ENCODE data around the gene C20orf204. TPM values are rescaled to one million over a fixed set of nuclear protein-coding genes. Genes with fewer than 3 reads are reported as not detected.
A peak's percentile ranks its signal among the peaks of the same experiment; 100 is the strongest.

Gene C20orf204
- total and polyA plus RNA-seq, 2 of the 8 experiments (the other 6 are each of a cell fraction or from before 2014, with no cell fraction given): 0.39 to 0.52 TPM

- TF ChIP-seq ATF2 (IDR thresholded peaks at IDR 0.05; ENCODE audit: low read length) (no peak), FOSL1 (IDR thresholded peaks at IDR 0.05; ENCODE audit: insufficient read depth, low read depth, low read length) (no peak), USF2 (IDR thresholded peaks at IDR 0.05; ENCODE audit: low read length) (no peak), HDAC6 (IDR thresholded peaks at IDR 0.05; ENCODE audit: low read depth, low read length) (no peak), CTCF (IDR thresholded peaks at IDR 0.05; ENCODE audit: control extremely low read depth in 1 of 3, insufficient read depth in 1 of 3, low read depth in 1 of 3, low read length in 3 of 3) (peak; percentile 73 to 87 (median 84)), KDM5A (IDR thresholded peaks at IDR 0.05; ENCODE audit: low read length) (no peak)
Observed at GRCh38 chr20:64038565-64039292, 2.7 kb downstream of the C20orf204 start (continued).
